H9 (cell line): ENCODE measurements around the gene CHMP4B. TPM values are rescaled to one million over a fixed set of nuclear protein-coding genes. Genes with fewer than 3 reads are reported as not detected.
A peak's percentile ranks its signal among the peaks of the same experiment; 100 is the strongest.

ENCODE experiments used
- DNase-seq: peaks from one replicate; pipeline ENCODE4 v3.0.0-alpha.2; 2017
- H2AFZ ChIP-seq: one replicate; pipeline ENCODE4 v1.6.1; 2013; ENCODE audit warnings: mild to moderate bottlenecking, low read length, control low read depth, moderate library complexity
- H2AK5ac ChIP-seq: 2 replicates; pipeline ENCODE4 v1.6.1; 2013; ENCODE audit warnings: low read length, control low read depth, mixed read lengths; ENCODE audit not compliant: insufficient read length
- H2BK120ac ChIP-seq: one replicate; pipeline ENCODE4 v1.6.1; 2013; ENCODE audit warnings: low read depth, mild to moderate bottlenecking, low read length, control low read depth, inconsistent platforms; ENCODE audit not compliant: poor library complexity, severe bottlenecking
- H2BK12ac ChIP-seq: 2 replicates; pipeline ENCODE4 v1.6.1; 2013; ENCODE audit warnings: low read length, control low read depth, mixed read lengths, low read depth; ENCODE audit not compliant: insufficient read length
- H2BK15ac ChIP-seq: 2 replicates; pipeline ENCODE4 v1.6.1; 2013; ENCODE audit warnings: low read depth, low read length, control low read depth
- H2BK20ac ChIP-seq: one replicate; pipeline ENCODE4 v1.6.1; 2013; ENCODE audit warnings: low read depth, mild to moderate bottlenecking, low read length, control low read depth, inconsistent platforms; ENCODE audit not compliant: poor library complexity, severe bottlenecking
- H2BK5ac ChIP-seq: 2 replicates; pipeline ENCODE4 v1.6.1; 2013; ENCODE audit warnings: low read length, control low read depth, mixed read lengths; ENCODE audit not compliant: insufficient read length
- H3K14ac ChIP-seq: 2 replicates; pipeline ENCODE4 v1.6.1; 2013; ENCODE audit warnings: low read length, control low read depth; ENCODE audit not compliant: insufficient read depth
- H3K18ac ChIP-seq: 2 replicates; pipeline ENCODE4 v1.6.1; 2013; ENCODE audit warnings: low read depth, mild to moderate bottlenecking, mixed read lengths, low read length, control low read depth; ENCODE audit not compliant: insufficient read length
- H3K23ac ChIP-seq: 2 replicates; pipeline ENCODE4 v1.6.1; 2013; ENCODE audit warnings: low read length, control low read depth, mixed read lengths, low read depth; ENCODE audit not compliant: insufficient read length
- H3K23me2 ChIP-seq: 2 replicates; pipeline ENCODE4 v1.6.1; 2013; ENCODE audit warnings: low read depth, mild to moderate bottlenecking, mixed read lengths, low read length, control low read depth; ENCODE audit not compliant: insufficient read length, poor library complexity, severe bottlenecking
- H3K27ac ChIP-seq: 2 replicates; pipeline ENCODE4 v1.5.1; 2013; ENCODE audit warnings: low read length, control low read depth, mixed read lengths, low read depth; ENCODE audit not compliant: insufficient read length
- H3K27me3 ChIP-seq: 2 replicates; pipeline ENCODE4 v1.6.1; 2013; ENCODE audit warnings: low read length, control low read depth, inconsistent platforms; ENCODE audit not compliant: insufficient read depth
- H3K4ac ChIP-seq: 2 replicates; pipeline ENCODE4 v1.6.1; 2013; ENCODE audit warnings: low read depth, mild to moderate bottlenecking, control low read depth, inconsistent platforms, low read length, moderate library complexity
- H3K4me1 ChIP-seq: 2 replicates; pipeline ENCODE4 v1.6.1; 2013; ENCODE audit warnings: low read length, control low read depth, inconsistent platforms; ENCODE audit not compliant: insufficient read depth
- H3K4me2 ChIP-seq: 2 replicates; pipeline ENCODE4 v1.6.1; 2013; ENCODE audit warnings: low read length, control low read depth, mixed read lengths; ENCODE audit not compliant: insufficient read length, insufficient read depth
- H3K56ac ChIP-seq: 2 replicates; pipeline ENCODE4 v1.6.1; 2013; ENCODE audit warnings: low read depth, mild to moderate bottlenecking, mixed read lengths, low read length, control low read depth; ENCODE audit not compliant: insufficient read length
- H3K79me1 ChIP-seq: 2 replicates; pipeline ENCODE4 v1.6.1; 2013; ENCODE audit warnings: low read depth, mild to moderate bottlenecking, moderate library complexity, low read length, control low read depth, inconsistent platforms; ENCODE audit not compliant: insufficient read depth, poor library complexity, severe bottlenecking
- H3K79me2 ChIP-seq: 2 replicates; pipeline ENCODE4 v1.6.1; 2013; ENCODE audit warnings: low read length, control low read depth, inconsistent platforms; ENCODE audit not compliant: insufficient read depth
- H3K9ac ChIP-seq: 2 replicates; pipeline ENCODE4 v1.6.1; 2013; ENCODE audit warnings: low read length, control low read depth, mixed read lengths; ENCODE audit not compliant: insufficient read length; ENCODE audit errors: extremely low read depth
- H3K9me3 ChIP-seq: one replicate; pipeline ENCODE4 v1.6.1; 2013; ENCODE audit warnings: low read depth, low read length, inconsistent platforms; ENCODE audit not compliant: control insufficient read depth
- H3T11ph ChIP-seq: one replicate; pipeline ENCODE4 v1.6.1; 2013; ENCODE audit warnings: mild to moderate bottlenecking, low read length, control low read depth, inconsistent platforms
- H4K20me1 ChIP-seq: one replicate; pipeline ENCODE4 v1.6.1; 2013; ENCODE audit not compliant: control insufficient read depth, insufficient read length, insufficient read depth
- H4K5ac ChIP-seq: 2 replicates; pipeline ENCODE4 v1.6.1; 2013; ENCODE audit warnings: low read depth, mild to moderate bottlenecking, mixed read lengths, low read length, control low read depth; ENCODE audit not compliant: insufficient read length
- H4K8ac ChIP-seq: replicated peaks from 2 replicates; pipeline ENCODE4 v1.6.1; 2013; ENCODE audit warnings: low read length, control low read depth, mixed read lengths, low read depth; ENCODE audit not compliant: insufficient read length
- H4K91ac ChIP-seq: 2 replicates; pipeline ENCODE4 v1.6.1; 2013; ENCODE audit warnings: low read depth, mild to moderate bottlenecking, moderate library complexity, mixed read lengths, low read length, control low read depth; ENCODE audit not compliant: insufficient read length
- H3K27ac Mint-ChIP-seq, 3 experiments: 2 replicates in 2 of 3; 3 replicates in 1 of 3; pipeline ENCODE4 v1.8.0; 2020 to 2021; ENCODE audit warnings: mixed read lengths in 3 of 3, mild to moderate bottlenecking in 1 of 3, moderate library complexity in 1 of 3
- H3K27me3 Mint-ChIP-seq: 2 replicates; pipeline ENCODE4 v1.8.0; 2021; ENCODE audit warnings: low read depth, mild to moderate bottlenecking, moderate library complexity, mixed read lengths
- H3K36me3 Mint-ChIP-seq, 3 experiments: 2 replicates in 2 of 3; 3 replicates in 1 of 3; pipeline ENCODE4 v1.8.0; 2020 to 2021; ENCODE audit warnings: low read depth in 3 of 3, mixed read lengths in 3 of 3; ENCODE audit not compliant: insufficient read depth in 1 of 3
- H3K4me1 Mint-ChIP-seq, 2 experiments: 2 replicates each; pipeline ENCODE4 v1.8.0; 2020; ENCODE audit warnings: mixed read lengths in 2 of 2
- H3K4me3 Mint-ChIP-seq, 2 experiments: 2 replicates in 1 of 2; 3 replicates in 1 of 2; pipeline ENCODE4 v1.8.0; 2020 to 2021; ENCODE audit warnings: mild to moderate bottlenecking in 2 of 2, mixed read lengths in 2 of 2, moderate library complexity in 1 of 2
- H3K9me3 Mint-ChIP-seq, 2 experiments: 2 replicates in 1 of 2; 3 replicates in 1 of 2; pipeline ENCODE4 v1.8.0; 2020; ENCODE audit warnings: mild to moderate bottlenecking in 2 of 2, mixed read lengths in 2 of 2, moderate library complexity in 1 of 2
- CTCF ChIP-seq: fragments of 200-600 bp; sonication (generic); conservative IDR thresholded peaks from 3 replicates; pipeline ENCODE4 v1.8.0; 2021; ENCODE audit warnings: antibody characterized with exemption, mild to moderate bottlenecking
- WGBS: extraction: QIAGEN DNeasy Blood & Tissue Kit; methylation state at CpG from one replicate; pipeline ENCODE4 v1.1.7; 2013; ENCODE audit warnings: missing lambda C conversion rate, low lambda C conversion rate, mixed read lengths; ENCODE audit not compliant: insufficient read length; ENCODE audit errors: extremely low coverage; 5-methylcytosine and 5-hydroxymethylcytosine counted together
- total RNA-seq: library from RNA; stranded (reverse); gene quantifications from 2 replicates; pipeline ENCODE4 v1.2.1, GENCODE V29; 2021

Gene CHMP4B
- total RNA-seq, 1 experiment from 2014 or later = 94.9 TPM

- WGBS = no CpG with 5 or more reads among the region's 9 CpGs
- H2BK5ac ChIP-seq = no peak overlapping the region
Measured at GRCh38 chr20:33861458-33861857, 50.3 kb downstream of the CHMP4B start.

More at GRCh38 chr20:33861458-33861857, 50.3 kb downstream of the CHMP4B start:
- DNase-seq = no peak
- H2BK120ac ChIP-seq = no peak overlapping the region
- no peak overlapping the region for H3K27ac ChIP-seq
- H3K79me2 ChIP-seq = no peaks in the 10 kb centered on the region
- H2BK12ac ChIP-seq = no peak overlapping the region
- H3K27me3 ChIP-seq = no peaks in the 10 kb centered on the region
- no peaks in the 10 kb centered on the region for H4K20me1 ChIP-seq
- H3K27ac Mint-ChIP-seq = peak overlapping the region in 1 of 3 experiments; percentile 54; a peak in 2 of 7 replicates
- H3K27me3 Mint-ChIP-seq = no peaks in the 10 kb centered on the region
- H3K9me3 ChIP-seq = no peaks in the 10 kb centered on the region
- no peak overlapping the region for H3K56ac ChIP-seq
- H3K36me3 Mint-ChIP-seq = peaks cover 0 to 8% (median 6%) of the 10 kb centered on the region in 3 experiments; a peak in 2 of 7 replicates
- no peak overlapping the region for H3K23ac ChIP-seq
- no peak overlapping the region for H4K5ac ChIP-seq
- H2BK15ac ChIP-seq = no peak overlapping the region
- no peak overlapping the region for H3K18ac ChIP-seq
- H3K4me1 ChIP-seq = no peaks in the 10 kb centered on the region
- no peaks in the 10 kb centered on the region for H3K9me3 Mint-ChIP-seq
- H3K23me2 ChIP-seq = no peaks in the 10 kb centered on the region
- no peak overlapping the region for H4K91ac ChIP-seq
- H3T11ph ChIP-seq = no peak overlapping the region
- H3K9ac ChIP-seq = no peak overlapping the region
- no peak overlapping the region for H2AFZ ChIP-seq
- no peak overlapping the region for H3K4ac ChIP-seq
- no peak overlapping the region for H4K8ac ChIP-seq
- no peak overlapping the region for H3K4me2 ChIP-seq
- no peak for TF ChIP-seq CTCF
- H2BK20ac ChIP-seq = no peak overlapping the region
- no peak overlapping the region for H2AK5ac ChIP-seq
- peaks cover 14 to 21% of the 10 kb centered on the region in 2 experiments for H3K4me1 Mint-ChIP-seq
- H3K4me3 Mint-ChIP-seq = no peak overlapping the region
- no peak overlapping the region for H3K14ac ChIP-seq
- H3K79me1 ChIP-seq = no peaks in the 10 kb centered on the region
